ENCODE measurements around the gene CERK.

DNA sequence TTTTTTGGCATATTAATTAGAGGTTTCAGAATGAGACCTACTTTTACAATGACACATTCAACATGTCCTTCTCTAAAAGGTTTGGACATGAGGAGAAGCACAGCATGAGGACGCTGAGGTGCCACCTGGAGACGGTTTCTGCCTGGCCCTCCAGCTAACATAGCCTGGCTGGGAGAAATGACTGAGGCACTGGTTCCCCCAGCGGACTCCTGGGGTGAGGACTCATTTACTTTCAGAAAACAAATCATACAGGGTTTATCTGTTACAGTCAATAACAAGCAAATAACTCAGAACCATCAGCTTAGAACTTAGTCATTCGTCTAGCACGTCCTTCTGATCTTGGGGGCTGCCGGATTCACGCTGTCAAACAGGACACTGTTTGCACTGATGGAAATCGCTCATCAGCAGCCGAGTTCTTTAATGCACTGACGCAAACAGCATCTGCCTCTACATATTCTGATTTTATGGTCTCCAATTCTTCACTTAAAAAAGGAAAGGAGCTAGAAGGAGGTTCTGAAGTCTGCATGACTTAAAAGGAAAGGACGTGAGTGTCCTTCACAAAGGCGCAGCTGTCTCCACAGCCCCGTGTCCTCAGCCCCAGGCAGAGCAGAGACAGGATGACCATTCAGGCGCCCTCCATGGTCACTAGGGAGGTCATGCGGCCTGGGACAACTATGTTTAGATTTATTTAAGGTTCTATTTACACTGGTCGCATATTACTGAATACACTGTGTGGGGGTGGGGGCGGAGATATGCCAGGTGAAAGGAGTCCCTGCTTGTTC lies 44.2 kb downstream of the CERK start:
- no peak for TF ChIP-seq CTCF (IDR thresholded peaks at IDR 0.05)
- TF ChIP-seq POLR2A (IDR thresholded peaks at IDR 0.05), result no peak

All from heart left ventricle (tissue), 13 donors.